CD14-positive monocyte (primary cell): ENCODE results near the gene FGD6. TPM values are rescaled to one million over a fixed set of nuclear protein-coding genes. Genes with fewer than 3 reads are reported as not detected.

Source experiments
- DNase-seq, 3 donors: peaks; one replicate each; pipeline ENCODE4 v3.0.0-alpha.2; 2011 to 2022
- H2AFZ ChIP-seq: 2 replicates; pipeline ENCODE4 v1.6.0; 2012; ENCODE audit warnings: mild to moderate bottlenecking, low read depth, low read length, inconsistent platforms; ENCODE audit not compliant: insufficient read depth, poor library complexity, severe bottlenecking
- H3K27ac ChIP-seq, 2 donors: 1 replicate in 1 of 2; 2 replicates in 1 of 2; pipeline ENCODE4 v1.5.1; 2012 to 2013; ENCODE audit warnings: low read length in 2 of 2, control low read depth in 1 of 2, inconsistent platforms in 1 of 2, low read depth in 1 of 2, mild to moderate bottlenecking in 1 of 2
- H3K27me3 ChIP-seq, 2 donors: one replicate each; pipeline versions ENCODE4 v1.6.0 to v1.6.1; 2011 to 2013; ENCODE audit warnings: low read length in 2 of 2; ENCODE audit not compliant: control insufficient read depth in 2 of 2, insufficient read depth in 2 of 2
- H3K36me3 ChIP-seq, 2 donors: replicated peaks in 1 of 2; 1 replicate in 1 of 2; 2 replicates in 1 of 2; pipeline versions ENCODE4 v1.5.1 to v1.6.1; 2012 to 2013; ENCODE audit warnings: low read length in 2 of 2, control low read depth in 1 of 2, inconsistent platforms in 1 of 2, mild to moderate bottlenecking in 1 of 2; ENCODE audit not compliant: insufficient read depth in 2 of 2, control insufficient read depth in 1 of 2
- H3K4me1 ChIP-seq, 2 donors: 1 replicate in 1 of 2; 2 replicates in 1 of 2; pipeline versions ENCODE4 v1.5.1 to v1.6.1; 2012 to 2013; ENCODE audit warnings: low read length in 2 of 2, control low read depth in 1 of 2, inconsistent platforms in 1 of 2, mild to moderate bottlenecking in 1 of 2, moderate library complexity in 1 of 2; ENCODE audit not compliant: insufficient read depth in 2 of 2, control insufficient read depth in 1 of 2
- H3K4me2 ChIP-seq: replicated peaks from 2 replicates; pipeline ENCODE3; 2012; ENCODE audit warnings: low read length, moderate library complexity, mild to moderate bottlenecking; ENCODE audit not compliant: poor library complexity, severe bottlenecking; ENCODE audit errors: extremely low read depth
- H3K4me3 ChIP-seq, 3 experiments: fragments of 200-600 bp in 1 of 3; sonication (generic) in 1 of 3; replicated peaks in 1 of 3; 1 replicate in 2 of 3; 2 replicates in 1 of 3; pipeline ENCODE4 v1.5.1; 2011 to 2013; ENCODE audit warnings: low read length in 3 of 3, mild to moderate bottlenecking in 3 of 3, control low read depth in 2 of 3, low read depth in 2 of 3, inconsistent platforms in 1 of 3, moderate library complexity in 1 of 3
- H3K79me2 ChIP-seq: 2 replicates; pipeline ENCODE4 v1.6.0; 2012; ENCODE audit warnings: mild to moderate bottlenecking, control low read depth, inconsistent platforms, low read length, moderate library complexity; ENCODE audit not compliant: insufficient read depth
- H3K9ac ChIP-seq: 2 replicates; pipeline ENCODE4 v1.6.0; 2017; ENCODE audit warnings: low read length, mild to moderate bottlenecking; ENCODE audit not compliant: insufficient read depth, poor library complexity, severe bottlenecking
- H3K9me3 ChIP-seq, 2 donors: replicated peaks in 1 of 2; 1 replicate in 1 of 2; 2 replicates in 1 of 2; pipeline versions ENCODE4 v1.5.1 to v1.6.1; 2012 to 2013; ENCODE audit warnings: low read length in 2 of 2, control low read depth in 1 of 2; ENCODE audit not compliant: control insufficient read depth in 1 of 2, insufficient read depth in 1 of 2
- H4K20me1 ChIP-seq: 2 replicates; pipeline ENCODE4 v1.6.0; 2012; ENCODE audit warnings: mild to moderate bottlenecking, low read length, control low read depth, moderate library complexity; ENCODE audit not compliant: insufficient read depth
- H3K27ac Mint-ChIP-seq, 7 donors: one replicate each; pipeline ENCODE4 v1.8.0; 2020; ENCODE audit warnings: mild to moderate bottlenecking in 7 of 7, mixed read lengths in 7 of 7, moderate library complexity in 6 of 7, inconsistent platforms in 2 of 7
- H3K27me3 Mint-ChIP-seq, 3 donors: one replicate each; pipeline ENCODE4 v1.8.0; 2021 to 2022; ENCODE audit warnings: low read depth in 3 of 3, mild to moderate bottlenecking in 3 of 3, mixed read lengths in 3 of 3, moderate library complexity in 3 of 3, inconsistent platforms in 1 of 3
- H3K36me3 Mint-ChIP-seq, 2 donors: one replicate each; pipeline ENCODE4 v1.8.0; 2020; ENCODE audit warnings: mixed read lengths in 2 of 2, inconsistent platforms in 1 of 2, mild to moderate bottlenecking in 1 of 2
- H3K4me1 Mint-ChIP-seq: one replicate; pipeline ENCODE4 v1.8.0; 2020; ENCODE audit warnings: mild to moderate bottlenecking, mixed read lengths
- H3K4me3 Mint-ChIP-seq, 2 donors: one replicate each; pipeline ENCODE4 v1.8.0; 2020; ENCODE audit warnings: mild to moderate bottlenecking in 2 of 2, mixed read lengths in 2 of 2, moderate library complexity in 1 of 2
- H3K9me3 Mint-ChIP-seq, 7 donors: one replicate each; pipeline ENCODE4 v1.8.0; 2020 to 2022; ENCODE audit warnings: mixed read lengths in 7 of 7, mild to moderate bottlenecking in 6 of 7, moderate library complexity in 6 of 7, inconsistent platforms in 2 of 7
- CTCF ChIP-seq: fragments of 200-600 bp; IDR thresholded peaks from one replicate; pipeline ENCODE4 v1.8.0; 2022; ENCODE audit warnings: antibody characterized with exemption, mild to moderate bottlenecking
- WGBS: methylation state at CpG from one replicate; pipeline ENCODE4 v1.1.5; 2013; ENCODE audit warnings: missing lambda C conversion rate; ENCODE audit not compliant: insufficient coverage; 5-methylcytosine and 5-hydroxymethylcytosine counted together
- intact Hi-C, 2 donors: fragments of 100-400 bp; cut with micrococcal nuclease; formaldehyde crosslinking; loops; one replicate each; pipeline versions ENCODE4 v1.15.0 to v1.15.1; 2023
- polyA plus RNA-seq, 3 donors: library from polyadenylated mRNA; depleted of rRNA in 1 of 3; unstranded in 2 of 3; stranded (reverse) in 1 of 3; fragments of 300-500 nt in 2 of 3; fragments of >200 nt in 1 of 3; fragmentation: Illumina TruSeq in 2 of 3; gene quantifications; 1 replicate in 2 of 3; 2 replicates in 1 of 3; pipeline ENCODE4 v1.2.3, GENCODE V29; 2012 to 2021

Gene FGD6
- polyA plus RNA-seq, 3 donors = 4.0 to 8.1 (median 5.3) TPM

- H3K27me3 Mint-ChIP-seq = peaks cover 0 to under 1% (median 0%) of the 10 kb centered on the region in 3 donors
- no peak for TF ChIP-seq CTCF
- Histone ChIP-seq H3K36me3 (peaks cover 28 to 33% of the 10 kb centered on the region in 2 donors), H3K27ac (no peak overlapping the region), H3K4me1 (peaks cover 5 to 14% of the 10 kb centered on the region in 2 donors), H3K4me2 (no peak overlapping the region), H4K20me1 (no peaks in the 10 kb centered on the region), H3K9me3 (no peaks in the 10 kb centered on the region), H3K27me3 (no peaks in the 10 kb centered on the region), H2AFZ (no peak overlapping the region), H3K9ac (no peak overlapping the region), H3K79me2 (no peaks in the 10 kb centered on the region), H3K4me3 (no peak overlapping the region)
- intact Hi-C loops = no loop called here
- no peak overlapping the region for H3K27ac Mint-ChIP-seq
- peaks cover 38 to 63% of the 10 kb centered on the region in 2 donors for H3K36me3 Mint-ChIP-seq
- DNase-seq = no peak
- no peaks in the 10 kb centered on the region for H3K9me3 Mint-ChIP-seq
- H3K4me3 Mint-ChIP-seq = no peak overlapping the region
- H3K4me1 Mint-ChIP-seq = peaks cover 22% of the 10 kb centered on the region
Observed at GRCh38 chr12:95083471-95083870, 133.8 kb downstream of the FGD6 start.

GRCh38 chr12:95077341-95077740, 139.9 kb downstream of the FGD6 start:
- Histone ChIP-seq H3K9ac (no peak overlapping the region), H3K79me2 (peaks cover 10% of the 10 kb centered on the region), H3K4me2 (no peak overlapping the region), H3K4me1 (peaks cover 2 to 5% of the 10 kb centered on the region in 2 donors), H3K4me3 (no peak overlapping the region), H3K27ac (no peak overlapping the region), H4K20me1 (no peaks in the 10 kb centered on the region), H3K27me3 (no peaks in the 10 kb centered on the region), H3K9me3 (no peaks in the 10 kb centered on the region), H2AFZ (no peak overlapping the region), H3K36me3 (peaks cover 0 to 13% of the 10 kb centered on the region in 2 donors)
- Mint-ChIP-seq H3K4me1 (peaks cover 6% of the 10 kb centered on the region), H3K9me3 (peaks cover 0 to 1% (median 0%) of the 10 kb centered on the region in 7 donors), H3K36me3 (peaks cover 14 to 26% of the 10 kb centered on the region in 2 donors), H3K27me3 (peaks cover 0 to 2% (median 2%) of the 10 kb centered on the region in 3 donors), H3K27ac (peak overlapping the region in 1 of 7 donors; percentile 19), H3K4me3 (no peak overlapping the region)
- TF ChIP-seq CTCF = no peak
- DNase-seq = no peak
- WGBS = 83% methylated on average over 4 of the region's 4 CpGs
- intact Hi-C loops = no loop called here
